ENCODE measurements around the gene NXPH4. TPM values are rescaled to one million over a fixed set of nuclear protein-coding genes. Genes with fewer than 3 reads are reported as not detected.

The NXPH4 gene
- under 1 TPM; 0.38 to 0.40 TPM for total RNA-seq

DNA sequence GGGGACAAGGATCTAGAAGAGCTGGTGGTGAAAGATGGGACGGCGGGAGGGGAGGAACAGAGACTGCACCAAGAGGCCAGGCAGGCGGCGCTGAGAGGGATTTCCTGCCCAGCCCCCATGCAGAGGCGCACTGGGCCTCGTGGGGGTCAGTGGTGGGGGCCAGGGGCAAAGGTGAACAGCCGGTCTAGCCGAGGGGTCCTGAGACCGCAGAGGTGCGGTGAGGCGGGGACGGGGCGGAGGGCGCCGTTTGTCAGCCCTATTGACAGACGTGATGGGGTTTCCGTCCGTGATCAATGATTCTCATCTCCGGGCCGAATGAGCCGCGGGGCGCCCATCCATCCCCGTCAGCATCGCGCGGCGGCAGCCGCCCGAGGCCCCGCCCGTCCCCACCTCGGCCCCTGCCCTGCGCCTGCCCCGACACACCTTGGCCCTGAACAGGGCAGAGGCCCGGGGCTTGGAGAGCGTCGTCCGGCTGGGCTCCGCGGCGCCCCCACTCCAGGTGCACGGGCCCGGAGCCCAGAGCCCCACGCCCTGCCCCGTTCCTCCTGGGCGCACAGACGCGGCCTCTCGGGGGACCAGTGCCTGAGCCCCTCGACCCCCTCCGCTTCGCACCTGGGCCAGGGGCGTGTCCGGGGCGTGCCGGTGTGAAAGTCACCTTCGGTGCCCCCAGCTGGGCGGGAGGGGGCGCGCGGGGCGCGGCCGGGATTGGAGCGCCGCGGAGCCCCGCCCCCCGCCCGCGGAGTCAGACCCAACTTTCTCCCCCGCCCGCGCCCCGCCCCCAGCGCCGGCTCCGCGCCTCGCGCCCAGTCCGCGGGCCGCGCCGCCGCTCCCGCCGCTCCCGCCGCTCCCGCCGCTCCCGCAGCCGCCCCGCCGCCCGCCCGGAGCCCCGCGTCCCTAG is at the start of gene NXPH4:
Gene NXPH4, plus strand, starts transcription at position 781 of the 898 bp plus-strand sequence. CDS start 176 bp downstream, outside the sequence.
- CTCF ChIA-PET, result interaction anchor here (0.8 to 15.6 kb wide), 4 partner anchors 8 to 24 kb away, joined by 4 to 327 read pairs (median 50); partner anchors contain the start of gene SHMT2
- POLR2A ChIA-PET, result interaction anchor here (0.6 to 1.2 kb wide), 3 partner anchors 11 to 13 kb away, joined by 3 to 5 read pairs (median 4); partner anchors contain the start of gene SHMT2

DNA sequence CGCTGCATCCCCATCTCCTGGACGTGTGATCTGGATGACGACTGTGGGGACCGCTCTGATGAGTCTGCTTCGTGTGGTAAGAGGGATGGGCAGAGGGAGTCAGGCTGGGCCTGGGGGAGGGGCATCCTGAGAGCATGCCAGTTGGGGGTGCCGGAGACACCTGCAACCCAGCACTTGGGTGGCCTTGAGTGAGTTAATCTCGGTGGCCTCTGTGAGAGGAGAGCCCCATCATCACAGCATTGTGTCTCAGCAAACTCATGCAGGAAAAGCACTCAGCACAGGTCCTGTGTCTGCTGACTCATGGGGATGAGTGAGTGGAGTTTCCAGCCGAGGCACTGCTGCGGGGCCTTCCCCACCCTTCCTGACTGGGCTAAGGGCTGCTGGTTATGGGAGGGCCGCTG is 49.6 kb upstream of the NXPH4 start:
- POLR2A ChIA-PET, result interaction anchor here (0.6 kb wide), 1 partner anchor 227 kb away, joined by 3 read pairs; no protein-coding TSS in a partner anchor

GRCh38 chr12:57168058-57168457 is 48.5 kb upstream of the NXPH4 start:
- ChIA-PET POLR2A (no interaction called here), CTCF (no interaction called here)

More for the DNA sequence above, 49.6 kb upstream of the NXPH4 start:
- CTCF ChIA-PET, result no interaction called here

DNA sequence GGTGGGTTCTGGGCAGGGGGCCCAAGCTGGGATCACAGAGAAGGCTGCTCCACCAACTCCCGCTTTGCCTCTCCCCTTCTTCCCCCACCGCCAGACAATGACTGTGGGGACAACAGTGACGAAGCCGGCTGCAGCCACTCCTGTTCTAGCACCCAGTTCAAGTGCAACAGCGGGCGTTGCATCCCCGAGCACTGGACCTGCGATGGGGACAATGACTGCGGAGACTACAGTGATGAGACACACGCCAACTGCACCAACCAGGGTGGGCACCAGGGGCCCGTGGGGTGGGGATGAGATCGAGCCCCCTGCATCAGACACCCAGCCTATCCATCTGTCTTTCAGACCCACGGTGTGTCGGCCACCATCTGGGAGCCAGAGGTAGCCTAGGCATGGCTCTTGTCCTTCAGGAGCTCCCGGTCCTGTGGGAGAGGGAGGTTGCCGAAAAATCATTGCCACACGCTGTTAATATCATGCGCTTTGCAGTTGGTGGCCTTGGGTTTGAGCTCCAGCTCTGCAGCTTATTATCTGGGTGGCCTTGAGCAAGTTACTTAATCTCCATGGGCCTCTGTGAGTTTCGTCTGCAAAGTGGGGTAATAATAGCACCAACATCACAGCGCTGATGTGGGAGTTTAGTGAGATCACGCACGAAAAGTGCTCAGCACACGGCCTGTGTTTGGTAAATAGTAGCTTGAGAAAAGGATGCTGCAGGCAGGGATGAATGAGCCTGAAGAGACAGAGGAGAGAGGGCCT is 47.4 kb upstream of the NXPH4 start:
- CTCF ChIA-PET, result interaction anchor here (0.6 kb wide), 1 partner anchor 45 kb away, joined by 3 read pairs; no protein-coding TSS in a partner anchor
- POLR2A ChIA-PET, result interaction anchor here (1.7 kb wide), 1 partner anchor 42 kb away, joined by 3 read pairs; no protein-coding TSS in a partner anchor

DNA sequence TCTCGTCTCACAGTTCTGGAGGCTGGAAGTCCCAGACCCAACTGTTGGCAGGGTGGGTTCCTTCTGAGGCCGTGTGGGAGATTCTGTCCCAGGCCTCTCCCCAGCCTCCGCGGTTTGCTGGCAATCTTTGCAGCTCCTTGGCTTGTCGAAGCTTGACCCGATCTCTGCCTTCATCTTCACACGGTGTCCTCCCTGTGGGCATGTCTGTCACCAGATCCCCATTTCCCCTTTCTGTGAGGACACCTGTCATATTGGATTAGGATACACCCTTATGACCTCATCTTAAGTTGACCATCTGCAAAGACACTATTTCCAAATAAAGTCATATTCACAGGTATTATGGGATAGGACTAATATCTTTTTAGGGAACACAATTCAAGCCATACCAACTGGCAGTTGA is 46.6 kb upstream of the NXPH4 start:
- ChIA-PET POLR2A (interaction anchor here (1.7 kb wide), 1 partner anchor 42 kb away, joined by 3 read pairs; no protein-coding TSS in a partner anchor), CTCF (interaction anchor here (0.6 kb wide), 1 partner anchor 45 kb away, joined by 3 read pairs; no protein-coding TSS in a partner anchor)

GRCh38 chr12:57170408-57170807 is 46.2 kb upstream of the NXPH4 start:
- CTCF ChIA-PET, result interaction anchor here (0.9 to 1.3 kb wide), 2 partner anchors 11 to 46 kb away, joined by 4 to 7 read pairs; no protein-coding TSS in a partner anchor
- POLR2A ChIA-PET, result interaction anchor here (1.7 kb wide), 1 partner anchor 43 kb away, joined by 3 read pairs; no protein-coding TSS in a partner anchor

DNA sequence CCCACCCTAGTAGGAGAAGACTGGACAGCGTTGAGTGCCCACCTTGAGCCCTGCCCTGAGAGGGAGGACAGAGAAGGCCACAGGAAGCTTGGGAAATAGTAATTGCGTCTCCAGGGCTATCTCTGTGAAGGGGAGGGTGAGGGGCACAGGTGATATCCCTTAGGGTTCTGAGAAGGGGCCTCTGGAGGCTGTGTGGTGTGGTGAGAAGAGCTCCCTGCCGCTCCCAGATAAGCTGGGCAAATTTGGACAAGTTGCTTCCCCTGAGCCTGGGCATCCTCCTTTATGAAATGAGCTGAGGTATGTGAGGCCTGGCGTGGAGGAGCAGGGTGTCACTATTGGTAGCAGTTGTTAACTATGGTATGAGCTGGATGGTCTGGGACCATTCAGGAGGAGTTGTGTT is 45.7 kb upstream of the NXPH4 start:
- ChIA-PET CTCF (interaction anchor here (0.6 to 1.3 kb wide), 3 partner anchors 10 to 598 kb away, joined by 3 to 7 read pairs (median 4); no protein-coding TSS in a partner anchor), POLR2A (interaction anchor here (1.7 kb wide), 1 partner anchor 43 kb away, joined by 3 read pairs; no protein-coding TSS in a partner anchor)

DNA sequence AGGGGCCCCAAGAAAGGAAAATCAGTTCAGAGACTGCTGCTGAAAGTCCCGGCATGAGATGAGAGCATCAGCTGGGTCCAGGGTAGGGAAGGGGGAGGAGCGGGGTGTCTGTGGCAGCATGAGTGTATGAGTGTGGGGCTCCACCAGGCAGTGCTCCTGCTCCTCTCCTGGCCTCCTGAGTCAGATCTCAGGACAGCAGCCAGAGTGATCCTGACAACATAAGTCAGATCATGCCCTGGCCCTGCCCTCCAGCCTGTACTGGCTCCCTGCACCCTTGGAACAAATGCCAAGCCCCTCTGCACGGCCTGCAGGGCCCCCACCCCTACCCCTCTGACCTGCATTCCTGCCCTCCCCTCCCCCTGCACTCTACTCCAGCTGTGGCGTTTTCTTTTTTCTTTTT is 44.9 kb upstream of the NXPH4 start:
- ChIA-PET POLR2A (no interaction called here), CTCF (interaction anchor here (0.6 to 1.4 kb wide), 3 partner anchors 10 to 132 kb away, joined by 3 to 7 read pairs (median 3); no protein-coding TSS in a partner anchor)

GRCh38 chr12:57173089-57173488 is 43.5 kb upstream of the NXPH4 start:
- CTCF ChIA-PET, result interaction anchor here (0.6 to 6.0 kb wide), 10 partner anchors 12 to 416 kb away, joined by 3 to 79 read pairs (median 3); partner anchors contain the start of genes LRP1 and SHMT2
- POLR2A ChIA-PET, result no interaction called here

DNA sequence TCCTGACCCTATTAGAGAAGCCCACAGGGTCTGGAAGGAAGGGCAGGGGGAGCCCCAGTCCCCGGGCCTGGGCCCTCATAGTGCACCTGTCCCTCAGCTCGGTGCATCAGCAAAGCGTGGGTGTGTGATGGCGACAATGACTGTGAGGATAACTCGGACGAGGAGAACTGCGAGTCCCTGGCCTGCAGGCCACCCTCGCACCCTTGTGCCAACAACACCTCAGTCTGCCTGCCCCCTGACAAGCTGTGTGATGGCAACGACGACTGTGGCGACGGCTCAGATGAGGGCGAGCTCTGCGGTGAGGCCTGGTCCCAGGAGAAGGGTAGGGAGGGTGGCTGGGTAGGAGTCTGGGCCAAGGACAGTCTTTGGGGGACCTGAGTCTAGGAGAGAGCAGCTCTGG is 42.9 kb upstream of the NXPH4 start:
- ChIA-PET CTCF (interaction anchor here (0.6 to 6.0 kb wide), 10 partner anchors 16 to 170 kb away, joined by 3 to 79 read pairs (median 3); partner anchors contain the start of genes LRP1 and SHMT2), POLR2A (no interaction called here)

GRCh38 chr12:57175428-57176138 is 41.0 kb upstream of the NXPH4 start:
- ChIA-PET POLR2A (no interaction called here), CTCF (interaction anchor here (0.7 to 6.0 kb wide), 14 partner anchors 11 to 178 kb away, joined by 3 to 79 read pairs (median 3); partner anchors contain the start of gene LRP1)

GRCh38 chr12:57176139-57176477 is 40.5 kb upstream of the NXPH4 start:
- ChIA-PET POLR2A (no interaction called here), CTCF (interaction anchor here (0.7 to 6.0 kb wide), 14 partner anchors 10 to 179 kb away, joined by 3 to 79 read pairs (median 3); partner anchors contain the start of gene LRP1)

DNA sequence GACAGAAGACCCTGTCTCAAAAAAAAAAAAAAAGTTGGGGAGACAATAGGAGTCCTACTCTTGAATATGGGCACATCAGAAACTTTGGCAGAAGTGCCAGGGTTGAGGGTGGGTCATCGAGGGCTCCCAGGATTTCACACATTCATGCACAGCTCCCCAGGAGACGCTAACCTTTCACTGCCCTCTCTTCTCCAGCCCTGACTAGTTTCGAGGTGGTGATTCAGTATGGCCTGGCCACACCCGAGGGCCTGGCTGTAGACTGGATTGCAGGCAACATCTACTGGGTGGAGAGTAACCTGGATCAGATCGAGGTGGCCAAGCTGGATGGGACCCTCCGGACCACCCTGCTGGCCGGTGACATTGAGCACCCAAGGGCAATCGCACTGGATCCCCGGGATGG is 39.7 kb upstream of the NXPH4 start:
- ChIA-PET CTCF (interaction anchor here (0.7 to 6.0 kb wide), 8 partner anchors 9 to 497 kb away, joined by 3 to 79 read pairs (median 3); partner anchors contain the start of gene LRP1), POLR2A (no interaction called here)

DNA sequence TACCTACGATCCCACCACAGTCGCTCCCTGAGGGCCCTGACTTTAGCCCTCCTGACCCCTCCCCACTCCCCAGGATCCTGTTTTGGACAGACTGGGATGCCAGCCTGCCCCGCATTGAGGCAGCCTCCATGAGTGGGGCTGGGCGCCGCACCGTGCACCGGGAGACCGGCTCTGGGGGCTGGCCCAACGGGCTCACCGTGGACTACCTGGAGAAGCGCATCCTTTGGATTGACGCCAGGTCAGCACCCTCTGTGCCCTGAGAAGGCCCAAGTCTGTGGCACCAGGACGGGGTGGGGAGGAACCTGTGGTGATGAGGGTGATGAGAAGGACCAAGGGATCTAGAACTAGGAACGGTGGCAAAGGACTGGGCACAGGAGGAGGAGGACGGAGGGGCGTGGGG is 39.2 kb upstream of the NXPH4 start:
- CTCF ChIA-PET, result interaction anchor here (0.7 to 6.0 kb wide), 2 partner anchors 50 to 498 kb away, joined by 3 to 79 read pairs; partner anchors contain the start of gene LRP1
- POLR2A ChIA-PET, result no interaction called here

GRCh38 chr12:57178213-57178612 is 38.4 kb upstream of the NXPH4 start:
- CTCF ChIA-PET, result no interaction called here

GRCh38 chr12:57179331-57180086 is 37.1 kb upstream of the NXPH4 start:
- ChIA-PET POLR2A (interaction anchor here (0.5 kb wide), 1 partner anchor 106 kb away, joined by 4 read pairs; no protein-coding TSS in a partner anchor), CTCF (interaction anchor here (0.6 to 8.1 kb wide), 3 partner anchors 55 to 74 kb away, joined by 4 to 105 read pairs (median 5); partner anchors contain the start of gene LRP1)

More at GRCh38 chr12:57178213-57178612, 38.4 kb upstream of the NXPH4 start:
- POLR2A ChIA-PET, result no interaction called here

DNA sequence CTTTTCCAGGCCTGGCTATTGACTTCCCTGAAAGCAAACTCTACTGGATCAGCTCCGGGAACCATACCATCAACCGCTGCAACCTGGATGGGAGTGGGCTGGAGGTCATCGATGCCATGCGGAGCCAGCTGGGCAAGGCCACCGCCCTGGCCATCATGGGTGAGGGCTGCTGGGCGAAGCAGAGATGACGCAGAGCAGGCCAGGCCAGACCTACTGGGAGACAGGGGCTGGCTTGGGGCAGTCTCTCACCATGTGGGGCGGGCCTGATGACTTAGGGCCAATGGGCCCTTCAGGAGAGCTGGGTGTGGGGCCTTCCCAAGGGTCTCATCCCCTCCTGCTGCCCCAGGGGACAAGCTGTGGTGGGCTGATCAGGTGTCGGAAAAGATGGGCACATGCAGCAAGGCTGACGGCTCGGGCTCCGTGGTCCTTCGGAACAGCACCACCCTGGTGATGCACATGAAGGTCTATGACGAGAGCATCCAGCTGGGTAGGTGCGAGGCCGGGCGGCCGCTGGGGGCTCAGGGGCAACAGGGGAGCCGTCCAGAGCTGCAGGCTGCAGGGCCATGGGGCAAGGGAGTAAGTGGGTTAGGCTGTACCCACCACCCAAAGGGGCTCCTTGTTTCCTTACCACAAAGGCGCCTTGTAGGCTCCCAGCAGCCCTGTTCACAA is 36.1 kb upstream of the NXPH4 start:
- ChIA-PET CTCF (interaction anchor here (1.3 to 8.1 kb wide), 4 partner anchors 50 to 75 kb away, joined by 5 to 105 read pairs (median 14); partner anchors contain the start of genes LRP1 and STAT6), POLR2A (no interaction called here)
